Neural cell (in vitro differentiated cells): ENCODE results near the gene IFNA7.
"Not testable (repeated sequence)": the region's sequence is repeated elsewhere in the genome, so short reads cannot be mapped to it uniquely, and the experiment has no call there.

Experiments
- EZH2 ChIP-seq: fragments of 200-600, 300-800 bp; shearing (Covaris generic), sonication (generic); IDR thresholded peaks from 2 replicates; pipeline ENCODE4 v1.6.1; 2014; ENCODE audit warnings: antibody characterized with exemption, low read length, borderline replicate concordance, mild to moderate bottlenecking; ENCODE audit not compliant: insufficient read depth, poor library complexity, severe bottlenecking
- POLR2AphosphoS5 ChIP-seq: IDR thresholded peaks from 2 replicates; pipeline ENCODE4 v1.6.1; 2012
- TF ChIP-seq, protein P1 (sequence below): fragments of 450-650 bp; IDR thresholded peaks from 2 replicates; pipeline ENCODE4 v1.5.1; 2014; ENCODE audit warnings: antibody characterized with exemption, mild to moderate bottlenecking, moderate library complexity; ENCODE audit not compliant: poor library complexity, severe bottlenecking

DNA sequence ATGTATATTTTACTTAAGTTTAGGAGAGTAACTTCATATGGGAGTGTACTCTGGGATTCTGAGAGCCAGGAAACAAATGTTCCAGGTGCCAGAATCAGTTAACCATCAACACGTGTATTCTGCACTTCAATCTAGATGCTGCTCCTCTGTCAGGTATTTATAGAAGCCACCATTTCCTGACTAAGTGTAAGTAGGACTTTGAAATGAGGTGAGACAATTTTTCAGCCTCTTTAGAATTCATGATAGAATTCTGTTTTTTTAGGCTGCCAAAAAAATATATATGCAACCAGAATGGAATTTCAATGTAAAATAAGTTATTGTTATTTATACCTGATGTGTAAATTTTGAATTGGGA, 34.3 kb upstream of the IFNA7 start:
- not testable (repeated sequence) for TF ChIP-seq POLR2AphosphoS5, EZH2
- TF ChIP-seq, protein P1, sequence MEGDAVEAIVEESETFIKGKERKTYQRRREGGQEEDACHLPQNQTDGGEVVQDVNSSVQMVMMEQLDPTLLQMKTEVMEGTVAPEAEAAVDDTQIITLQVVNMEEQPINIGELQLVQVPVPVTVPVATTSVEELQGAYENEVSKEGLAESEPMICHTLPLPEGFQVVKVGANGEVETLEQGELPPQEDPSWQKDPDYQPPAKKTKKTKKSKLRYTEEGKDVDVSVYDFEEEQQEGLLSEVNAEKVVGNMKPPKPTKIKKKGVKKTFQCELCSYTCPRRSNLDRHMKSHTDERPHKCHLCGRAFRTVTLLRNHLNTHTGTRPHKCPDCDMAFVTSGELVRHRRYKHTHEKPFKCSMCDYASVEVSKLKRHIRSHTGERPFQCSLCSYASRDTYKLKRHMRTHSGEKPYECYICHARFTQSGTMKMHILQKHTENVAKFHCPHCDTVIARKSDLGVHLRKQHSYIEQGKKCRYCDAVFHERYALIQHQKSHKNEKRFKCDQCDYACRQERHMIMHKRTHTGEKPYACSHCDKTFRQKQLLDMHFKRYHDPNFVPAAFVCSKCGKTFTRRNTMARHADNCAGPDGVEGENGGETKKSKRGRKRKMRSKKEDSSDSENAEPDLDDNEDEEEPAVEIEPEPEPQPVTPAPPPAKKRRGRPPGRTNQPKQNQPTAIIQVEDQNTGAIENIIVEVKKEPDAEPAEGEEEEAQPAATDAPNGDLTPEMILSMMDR, result not testable (repeated sequence)
